GM23338 (cell line): Measurements from ENCODE around the gene SURF4. TPM values are rescaled to one million over a fixed set of nuclear protein-coding genes. Genes with fewer than 3 reads are reported as not detected.

Source experiments
- ATAC-seq: fragments of 200-7000 bp; cut with Tn5 transposase; 3 replicates; pipeline ENCODE4 v1.9.1; 2020
- DNase-seq: peaks from one replicate; pipeline ENCODE4 v3.0.0-alpha.2; 2015; ENCODE audit warnings: low spot score
- H2AFZ ChIP-seq: fragments of 200-600 bp; sonication (generic); 2 replicates; pipeline ENCODE4 v1.8.0; 2016; ENCODE audit warnings: antibody characterized with exemption, mild to moderate bottlenecking, moderate library complexity
- H3F3A ChIP-seq: fragments of 200-600 bp; sonication (generic); replicated peaks from 2 replicates; pipeline ENCODE4 v1.8.0; 2017; ENCODE audit warnings: antibody characterized with exemption, mixed run types, low read depth
- H3K27ac ChIP-seq: fragments of 200-600 bp; sonication (generic); 2 replicates; pipeline ENCODE4 v1.6.1; 2016; ENCODE audit warnings: low read depth
- H3K27me3 ChIP-seq: fragments of 200-600 bp; sonication (generic); 2 replicates; pipeline ENCODE4 v1.8.0; 2016; ENCODE audit warnings: mild to moderate bottlenecking, mixed run types, moderate library complexity; ENCODE audit not compliant: insufficient read depth
- H3K36me3 ChIP-seq: fragments of 200-600 bp; sonication (generic); 2 replicates; pipeline ENCODE4 v1.8.0; 2016; ENCODE audit warnings: mild to moderate bottlenecking; ENCODE audit not compliant: insufficient read depth
- H3K4me1 ChIP-seq: fragments of 200-600 bp; sonication (generic); 2 replicates; pipeline ENCODE4 v1.8.0; 2016; ENCODE audit warnings: mild to moderate bottlenecking, moderate library complexity; ENCODE audit not compliant: insufficient read depth
- H3K4me2 ChIP-seq: fragments of 200-600 bp; sonication (generic); 2 replicates; pipeline ENCODE4 v1.7.1; 2017; ENCODE audit warnings: mixed run types
- H3K4me3 ChIP-seq: fragments of 200-600 bp; sonication (generic); 2 replicates; pipeline ENCODE4 v1.6.1; 2016; ENCODE audit warnings: mixed run types
- H3K79me2 ChIP-seq: fragments of 200-600 bp; sonication (generic); replicated peaks from 2 replicates; pipeline ENCODE4 v1.8.0; 2017; ENCODE audit warnings: mild to moderate bottlenecking; ENCODE audit not compliant: insufficient read depth
- H3K9me2 ChIP-seq: fragments of 200-600 bp; sonication (generic); 2 replicates; pipeline ENCODE4 v1.8.0; 2017; ENCODE audit not compliant: insufficient read depth
- H4K20me1 ChIP-seq: fragments of 200-600 bp; sonication (generic); replicated peaks from 2 replicates; pipeline ENCODE4 v1.8.0; 2017; ENCODE audit warnings: mild to moderate bottlenecking; ENCODE audit not compliant: insufficient read depth
- H3K27ac Mint-ChIP-seq: 2 replicates; pipeline ENCODE4 v1.8.0; 2020; ENCODE audit warnings: inconsistent platforms, mild to moderate bottlenecking, moderate library complexity, mixed read lengths
- H3K27me3 Mint-ChIP-seq: 3 replicates; pipeline ENCODE4 v1.8.0; 2022; ENCODE audit warnings: low read depth, mild to moderate bottlenecking, moderate library complexity, mixed read lengths, inconsistent platforms; ENCODE audit not compliant: insufficient read depth, poor library complexity
- H3K36me3 Mint-ChIP-seq: 3 replicates; pipeline ENCODE4 v1.8.0; 2021; ENCODE audit warnings: low read depth, mild to moderate bottlenecking, inconsistent platforms, moderate library complexity, mixed read lengths
- H3K4me1 Mint-ChIP-seq: 3 replicates; pipeline ENCODE4 v1.8.0; 2020; ENCODE audit warnings: mild to moderate bottlenecking, inconsistent platforms, mixed read lengths
- H3K4me3 Mint-ChIP-seq: 3 replicates; pipeline ENCODE4 v1.8.0; 2021; ENCODE audit warnings: moderate library complexity, mild to moderate bottlenecking, inconsistent platforms, mixed read lengths
- H3K9me3 Mint-ChIP-seq: 3 replicates; pipeline ENCODE4 v1.8.0; 2020; ENCODE audit warnings: moderate library complexity, mild to moderate bottlenecking, inconsistent platforms, mixed read lengths
- EZH2phosphoT487 ChIP-seq: fragments of 200-600 bp; sonication (generic); IDR thresholded peaks from one replicate; pipeline ENCODE4 v1.8.1; 2018; ENCODE audit warnings: antibody characterized with exemption; ENCODE audit not compliant: unreplicated experiment
- JUNB ChIP-seq: IDR thresholded peaks from one replicate; pipeline ENCODE4 v1.6.1; 2016; ENCODE audit warnings: antibody characterized with exemption; ENCODE audit not compliant: unreplicated experiment
- NANOG ChIP-seq: IDR thresholded peaks from 2 replicates; pipeline ENCODE4 v1.6.1; 2016; ENCODE audit warnings: antibody characterized with exemption, borderline replicate concordance
- POLR2AphosphoS5 ChIP-seq: IDR thresholded peaks from 2 replicates; pipeline ENCODE4 v1.6.1; 2016; ENCODE audit warnings: antibody characterized with exemption, low read depth
- STAT1 ChIP-seq: IDR thresholded peaks from one replicate; pipeline ENCODE4 v1.6.1; 2016; ENCODE audit warnings: antibody characterized with exemption; ENCODE audit not compliant: unreplicated experiment
- polyA plus RNA-seq: library from polyadenylated mRNA; unstranded; fragments of >200 nt; fragmentation: Nextera tagmentation; extraction: Ambion mirVana; gene quantifications from 2 replicates; pipeline ENCODE4 v1.2.1, GENCODE V29; 2016
- total RNA-seq: library from RNA; depleted of rRNA; stranded (reverse); fragments of >200 nt; shearing (Covaris generic); gene quantifications from 2 replicates; pipeline ENCODE4 v1.2.3, GENCODE V29; 2014
- TF ChIP-seq, protein P1 (sequence below): IDR thresholded peaks from one replicate; pipeline ENCODE4 v1.6.1; 2018; ENCODE audit warnings: antibody characterized with exemption; ENCODE audit not compliant: unreplicated experiment
- TF ChIP-seq, protein P2 (sequence below): IDR thresholded peaks from 2 replicates; pipeline ENCODE4 v1.6.1; 2016; ENCODE audit warnings: antibody characterized with exemption
- TF ChIP-seq, protein P3 (sequence below): fragments of 250-450 bp; sonication (Bioruptor Pico); IDR thresholded peaks from 2 replicates; pipeline ENCODE4 v1.5.0; 2020; ENCODE audit warnings: mild to moderate bottlenecking, moderate library complexity
- TF ChIP-seq, protein P4 (sequence below), 2 experiments: fragments of 200-600 bp in 1 of 2; sonication (generic) in 1 of 2; conservative IDR thresholded peaks; 2 replicates each; pipeline versions ENCODE4 v1.5.1 to v1.6.1; 2016 to 2017; ENCODE audit warnings: antibody characterized with exemption in 2 of 2, low read depth in 2 of 2, mild to moderate bottlenecking in 2 of 2, moderate library complexity in 1 of 2

Gene SURF4
- total and polyA plus RNA-seq, 2 experiments from 2014 or later, result 66.3 to 242 TPM

- peaks cover 26% of the 10 kb centered on the region for H3K36me3 ChIP-seq
- Mint-ChIP-seq H3K27me3 (peaks cover 24% of the 10 kb centered on the region), H3K4me3 (peak overlapping the region; percentile 95), H3K4me1 (peaks cover 12% of the 10 kb centered on the region), H3K9me3 (no peaks in the 10 kb centered on the region; the same call in 2 of the 3 replicates), H3K27ac (no peak overlapping the region), H3K36me3 (peaks cover 59% of the 10 kb centered on the region)
- H3F3A ChIP-seq, result peaks cover 47% of the 10 kb centered on the region
- TF ChIP-seq, protein P1, sequence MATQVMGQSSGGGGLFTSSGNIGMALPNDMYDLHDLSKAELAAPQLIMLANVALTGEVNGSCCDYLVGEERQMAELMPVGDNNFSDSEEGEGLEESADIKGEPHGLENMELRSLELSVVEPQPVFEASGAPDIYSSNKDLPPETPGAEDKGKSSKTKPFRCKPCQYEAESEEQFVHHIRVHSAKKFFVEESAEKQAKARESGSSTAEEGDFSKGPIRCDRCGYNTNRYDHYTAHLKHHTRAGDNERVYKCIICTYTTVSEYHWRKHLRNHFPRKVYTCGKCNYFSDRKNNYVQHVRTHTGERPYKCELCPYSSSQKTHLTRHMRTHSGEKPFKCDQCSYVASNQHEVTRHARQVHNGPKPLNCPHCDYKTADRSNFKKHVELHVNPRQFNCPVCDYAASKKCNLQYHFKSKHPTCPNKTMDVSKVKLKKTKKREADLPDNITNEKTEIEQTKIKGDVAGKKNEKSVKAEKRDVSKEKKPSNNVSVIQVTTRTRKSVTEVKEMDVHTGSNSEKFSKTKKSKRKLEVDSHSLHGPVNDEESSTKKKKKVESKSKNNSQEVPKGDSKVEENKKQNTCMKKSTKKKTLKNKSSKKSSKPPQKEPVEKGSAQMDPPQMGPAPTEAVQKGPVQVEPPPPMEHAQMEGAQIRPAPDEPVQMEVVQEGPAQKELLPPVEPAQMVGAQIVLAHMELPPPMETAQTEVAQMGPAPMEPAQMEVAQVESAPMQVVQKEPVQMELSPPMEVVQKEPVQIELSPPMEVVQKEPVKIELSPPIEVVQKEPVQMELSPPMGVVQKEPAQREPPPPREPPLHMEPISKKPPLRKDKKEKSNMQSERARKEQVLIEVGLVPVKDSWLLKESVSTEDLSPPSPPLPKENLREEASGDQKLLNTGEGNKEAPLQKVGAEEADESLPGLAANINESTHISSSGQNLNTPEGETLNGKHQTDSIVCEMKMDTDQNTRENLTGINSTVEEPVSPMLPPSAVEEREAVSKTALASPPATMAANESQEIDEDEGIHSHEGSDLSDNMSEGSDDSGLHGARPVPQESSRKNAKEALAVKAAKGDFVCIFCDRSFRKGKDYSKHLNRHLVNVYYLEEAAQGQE, result no peak
- TF ChIP-seq, protein P2, sequence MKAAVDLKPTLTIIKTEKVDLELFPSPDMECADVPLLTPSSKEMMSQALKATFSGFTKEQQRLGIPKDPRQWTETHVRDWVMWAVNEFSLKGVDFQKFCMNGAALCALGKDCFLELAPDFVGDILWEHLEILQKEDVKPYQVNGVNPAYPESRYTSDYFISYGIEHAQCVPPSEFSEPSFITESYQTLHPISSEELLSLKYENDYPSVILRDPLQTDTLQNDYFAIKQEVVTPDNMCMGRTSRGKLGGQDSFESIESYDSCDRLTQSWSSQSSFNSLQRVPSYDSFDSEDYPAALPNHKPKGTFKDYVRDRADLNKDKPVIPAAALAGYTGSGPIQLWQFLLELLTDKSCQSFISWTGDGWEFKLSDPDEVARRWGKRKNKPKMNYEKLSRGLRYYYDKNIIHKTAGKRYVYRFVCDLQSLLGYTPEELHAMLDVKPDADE, result no peak
- TF ChIP-seq STAT1, result no peak
- peaks cover 37% of the 10 kb centered on the region for H4K20me1 ChIP-seq
- no peak overlapping the region for H2AFZ ChIP-seq
- DNase-seq (no peak), ATAC-seq (no peak)
- H3K27me3 ChIP-seq, result no peaks in the 10 kb centered on the region
- peaks cover 24% of the 10 kb centered on the region for H3K79me2 ChIP-seq
- no peak overlapping the region for H3K27ac ChIP-seq
- H3K4me3 ChIP-seq, result peak overlapping the region; percentile 94; the same call in 1 of the 2 replicates
- H3K9me2 ChIP-seq, result no peaks in the 10 kb centered on the region
- peaks cover 16% of the 10 kb centered on the region; the same call in 1 of the 2 replicates for H3K4me1 ChIP-seq
- peak overlapping the region; percentile 89 for H3K4me2 ChIP-seq
These were observed 21.1 kb downstream of the SURF4 start for GRCh38 chr9:133354766-133355165.

- peaks cover 37% of the 10 kb centered on the region for H3K79me2 ChIP-seq
- TF ChIP-seq, protein P3, sequence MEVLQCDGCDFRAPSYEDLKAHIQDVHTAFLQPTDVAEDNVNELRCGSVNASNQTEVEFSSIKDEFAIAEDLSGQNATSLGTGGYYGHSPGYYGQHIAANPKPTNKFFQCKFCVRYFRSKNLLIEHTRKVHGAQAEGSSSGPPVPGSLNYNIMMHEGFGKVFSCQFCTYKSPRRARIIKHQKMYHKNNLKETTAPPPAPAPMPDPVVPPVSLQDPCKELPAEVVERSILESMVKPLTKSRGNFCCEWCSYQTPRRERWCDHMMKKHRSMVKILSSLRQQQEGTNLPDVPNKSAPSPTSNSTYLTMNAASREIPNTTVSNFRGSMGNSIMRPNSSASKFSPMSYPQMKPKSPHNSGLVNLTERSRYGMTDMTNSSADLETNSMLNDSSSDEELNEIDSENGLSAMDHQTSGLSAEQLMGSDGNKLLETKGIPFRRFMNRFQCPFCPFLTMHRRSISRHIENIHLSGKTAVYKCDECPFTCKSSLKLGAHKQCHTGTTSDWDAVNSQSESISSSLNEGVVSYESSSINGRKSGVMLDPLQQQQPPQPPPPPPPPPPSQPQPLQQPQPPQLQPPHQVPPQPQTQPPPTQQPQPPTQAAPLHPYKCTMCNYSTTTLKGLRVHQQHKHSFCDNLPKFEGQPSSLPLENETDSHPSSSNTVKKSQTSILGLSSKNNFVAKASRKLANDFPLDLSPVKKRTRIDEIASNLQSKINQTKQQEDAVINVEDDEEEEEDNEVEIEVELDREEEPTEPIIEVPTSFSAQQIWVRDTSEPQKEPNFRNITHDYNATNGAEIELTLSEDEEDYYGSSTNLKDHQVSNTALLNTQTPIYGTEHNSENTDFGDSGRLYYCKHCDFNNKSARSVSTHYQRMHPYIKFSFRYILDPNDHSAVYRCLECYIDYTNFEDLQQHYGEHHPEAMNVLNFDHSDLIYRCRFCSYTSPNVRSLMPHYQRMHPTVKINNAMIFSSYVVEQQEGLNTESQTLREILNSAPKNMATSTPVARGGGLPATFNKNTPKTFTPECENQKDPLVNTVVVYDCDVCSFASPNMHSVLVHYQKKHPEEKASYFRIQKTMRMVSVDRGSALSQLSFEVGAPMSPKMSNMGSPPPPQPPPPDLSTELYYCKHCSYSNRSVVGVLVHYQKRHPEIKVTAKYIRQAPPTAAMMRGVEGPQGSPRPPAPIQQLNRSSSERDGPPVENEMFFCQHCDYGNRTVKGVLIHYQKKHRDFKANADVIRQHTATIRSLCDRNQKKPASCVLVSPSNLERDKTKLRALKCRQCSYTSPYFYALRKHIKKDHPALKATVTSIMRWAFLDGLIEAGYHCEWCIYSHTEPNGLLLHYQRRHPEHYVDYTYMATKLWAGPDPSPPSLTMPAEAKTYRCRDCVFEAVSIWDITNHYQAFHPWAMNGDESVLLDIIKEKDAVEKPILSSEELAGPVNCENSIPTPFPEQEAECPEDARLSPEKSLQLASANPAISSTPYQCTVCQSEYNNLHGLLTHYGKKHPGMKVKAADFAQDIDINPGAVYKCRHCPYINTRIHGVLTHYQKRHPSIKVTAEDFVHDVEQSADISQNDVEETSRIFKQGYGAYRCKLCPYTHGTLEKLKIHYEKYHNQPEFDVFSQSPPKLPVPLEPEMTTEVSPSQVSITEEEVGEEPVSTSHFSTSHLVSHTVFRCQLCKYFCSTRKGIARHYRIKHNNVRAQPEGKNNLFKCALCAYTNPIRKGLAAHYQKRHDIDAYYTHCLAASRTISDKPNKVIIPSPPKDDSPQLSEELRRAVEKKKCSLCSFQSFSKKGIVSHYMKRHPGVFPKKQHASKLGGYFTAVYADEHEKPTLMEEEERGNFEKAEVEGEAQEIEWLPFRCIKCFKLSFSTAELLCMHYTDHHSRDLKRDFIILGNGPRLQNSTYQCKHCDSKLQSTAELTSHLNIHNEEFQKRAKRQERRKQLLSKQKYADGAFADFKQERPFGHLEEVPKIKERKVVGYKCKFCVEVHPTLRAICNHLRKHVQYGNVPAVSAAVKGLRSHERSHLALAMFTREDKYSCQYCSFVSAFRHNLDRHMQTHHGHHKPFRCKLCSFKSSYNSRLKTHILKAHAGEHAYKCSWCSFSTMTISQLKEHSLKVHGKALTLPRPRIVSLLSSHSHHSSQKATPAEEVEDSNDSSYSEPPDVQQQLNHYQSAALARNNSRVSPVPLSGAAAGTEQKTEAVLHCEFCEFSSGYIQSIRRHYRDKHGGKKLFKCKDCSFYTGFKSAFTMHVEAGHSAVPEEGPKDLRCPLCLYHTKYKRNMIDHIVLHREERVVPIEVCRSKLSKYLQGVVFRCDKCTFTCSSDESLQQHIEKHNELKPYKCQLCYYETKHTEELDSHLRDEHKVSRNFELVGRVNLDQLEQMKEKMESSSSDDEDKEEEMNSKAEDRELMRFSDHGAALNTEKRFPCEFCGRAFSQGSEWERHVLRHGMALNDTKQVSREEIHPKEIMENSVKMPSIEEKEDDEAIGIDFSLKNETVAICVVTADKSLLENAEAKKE (CRISPR knock-in tag), result no peak
- TF ChIP-seq NANOG (no peak), EZH2phosphoT487 (no peak), JUNB (no peak), POLR2AphosphoS5 (no peak)
- TF ChIP-seq, protein P4, sequence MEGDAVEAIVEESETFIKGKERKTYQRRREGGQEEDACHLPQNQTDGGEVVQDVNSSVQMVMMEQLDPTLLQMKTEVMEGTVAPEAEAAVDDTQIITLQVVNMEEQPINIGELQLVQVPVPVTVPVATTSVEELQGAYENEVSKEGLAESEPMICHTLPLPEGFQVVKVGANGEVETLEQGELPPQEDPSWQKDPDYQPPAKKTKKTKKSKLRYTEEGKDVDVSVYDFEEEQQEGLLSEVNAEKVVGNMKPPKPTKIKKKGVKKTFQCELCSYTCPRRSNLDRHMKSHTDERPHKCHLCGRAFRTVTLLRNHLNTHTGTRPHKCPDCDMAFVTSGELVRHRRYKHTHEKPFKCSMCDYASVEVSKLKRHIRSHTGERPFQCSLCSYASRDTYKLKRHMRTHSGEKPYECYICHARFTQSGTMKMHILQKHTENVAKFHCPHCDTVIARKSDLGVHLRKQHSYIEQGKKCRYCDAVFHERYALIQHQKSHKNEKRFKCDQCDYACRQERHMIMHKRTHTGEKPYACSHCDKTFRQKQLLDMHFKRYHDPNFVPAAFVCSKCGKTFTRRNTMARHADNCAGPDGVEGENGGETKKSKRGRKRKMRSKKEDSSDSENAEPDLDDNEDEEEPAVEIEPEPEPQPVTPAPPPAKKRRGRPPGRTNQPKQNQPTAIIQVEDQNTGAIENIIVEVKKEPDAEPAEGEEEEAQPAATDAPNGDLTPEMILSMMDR (conservative IDR thresholded peaks at IDR 0.05; ENCODE audit: low read depth in 2 of 2), result no peak
These were observed 22.3 kb downstream of the SURF4 start for GRCh38 chr9:133353548-133353947.

More at GRCh38 chr9:133353548-133353947, 22.3 kb downstream of the SURF4 start:
- Histone ChIP-seq H3K4me3 (no peak overlapping the region), H4K20me1 (peaks cover 48% of the 10 kb centered on the region), H3K9me2 (no peaks in the 10 kb centered on the region), H3K4me1 (peaks cover 24% of the 10 kb centered on the region; the same call in 1 of the 2 replicates), H3K27ac (peak overlapping the region; percentile 66; the same call in 1 of the 2 replicates), H3K4me2 (no peak overlapping the region), H3K36me3 (peaks cover 37% of the 10 kb centered on the region), H3K27me3 (no peaks in the 10 kb centered on the region), H3F3A (peaks cover 56% of the 10 kb centered on the region), H2AFZ (no peak overlapping the region)
- Mint-ChIP-seq H3K27ac (no peak overlapping the region), H3K4me1 (peaks cover 24% of the 10 kb centered on the region), H3K9me3 (no peaks in the 10 kb centered on the region; the same call in 2 of the 3 replicates), H3K4me3 (no peak overlapping the region; the same call in 2 of the 3 replicates), H3K27me3 (peaks cover 27% of the 10 kb centered on the region), H3K36me3 (peaks cover 62% of the 10 kb centered on the region)
- DNase-seq (no peak), ATAC-seq (no peak)
